Colonic mucosa (tissue), 4 donors: ENCODE measurements around the gene IQGAP2. TPM values are rescaled to one million over a fixed set of nuclear protein-coding genes. Genes with fewer than 3 reads are reported as not detected.
A peak's percentile ranks its signal among the peaks of the same experiment; 100 is the strongest.

Experiments used
- DNase-seq: peaks from one replicate; pipeline ENCODE4 v3.0.0-alpha.2; 2020
- H3K27ac ChIP-seq: fragments of 200-600 bp; one replicate; pipeline ENCODE4 v1.8.0; 2021
- H3K27me3 ChIP-seq: fragments of 200-600 bp; one replicate; pipeline ENCODE4 v1.8.0; 2021
- H3K36me3 ChIP-seq: fragments of 200-600 bp; one replicate; pipeline ENCODE4 v1.8.0; 2021
- H3K4me1 ChIP-seq: fragments of 200-600 bp; one replicate; pipeline ENCODE4 v1.8.0; 2021; ENCODE audit warnings: mild to moderate bottlenecking
- H3K4me3 ChIP-seq: fragments of 200-600 bp; one replicate; pipeline ENCODE4 v1.8.0; 2021
- H3K9ac ChIP-seq, 2 donors: one replicate each; pipeline ENCODE4 v1.7.0; 2013; ENCODE audit warnings: control low read depth in 2 of 2, low read depth in 2 of 2, low read length in 2 of 2
- H3K9me3 ChIP-seq: fragments of 200-600 bp; one replicate; pipeline ENCODE4 v1.8.0; 2021
- intact Hi-C: fragments of 100-400 bp; cut with DNase I; formaldehyde crosslinking; loops from one replicate; pipeline ENCODE4 v1.14.1; 2022
- total RNA-seq, 2 donors: library from RNA; stranded (reverse); fragmentation: NEBNext Ultra II Directional in 1 of 2; extraction: Animal tissue kit (Norgen Biotek cat#: 25700) in 1 of 2; gene quantifications; one replicate each; pipeline ENCODE4 v1.2.1, GENCODE V29; 2021
- TF ChIP-seq, protein P1 (sequence below): fragments of 200-600 bp; IDR thresholded peaks from one replicate; pipeline ENCODE4 v1.8.0; 2022; ENCODE audit warnings: antibody characterized with exemption, mild to moderate bottlenecking
- donor health status: healthy.
- donor health status: DM: no; HTN: no; CAD: no.
- donor health status: DM: no; HTN: no; CAD: no.

IQGAP2 gene
- total RNA-seq, 2 donors from 2014 or later: 62.2 to 75.6 TPM

DNA sequence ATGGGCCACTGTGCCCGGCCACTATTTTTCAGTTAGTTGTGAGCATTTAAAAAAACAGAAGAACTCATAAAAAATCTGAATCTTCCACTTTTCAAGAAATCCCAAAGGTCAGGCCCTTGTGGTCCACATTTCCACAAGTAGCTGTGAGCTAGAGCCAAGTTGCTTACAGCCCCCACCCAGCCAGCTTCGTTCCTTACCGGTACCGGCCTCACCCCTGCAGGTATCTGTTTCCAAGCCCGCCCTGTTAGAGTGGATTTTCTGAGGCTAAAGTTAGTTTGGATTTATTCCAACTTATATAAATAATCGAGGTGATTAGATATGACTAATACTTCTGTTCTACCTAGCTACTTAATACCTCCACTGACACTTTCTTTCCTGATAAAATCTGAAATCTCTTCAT, 139.2 kb downstream of the IQGAP2 start:
- Histone ChIP-seq H3K36me3 (no peaks in the 10 kb centered on the region), H3K9me3 (no peaks in the 10 kb centered on the region), H3K27me3 (no peaks in the 10 kb centered on the region), H3K27ac (no peak overlapping the region), H3K4me3 (no peak overlapping the region), H3K4me1 (peaks cover 11% of the 10 kb centered on the region), H3K9ac (no peak overlapping the region)
- intact Hi-C loops: no loop called here
- TF ChIP-seq, protein P1, sequence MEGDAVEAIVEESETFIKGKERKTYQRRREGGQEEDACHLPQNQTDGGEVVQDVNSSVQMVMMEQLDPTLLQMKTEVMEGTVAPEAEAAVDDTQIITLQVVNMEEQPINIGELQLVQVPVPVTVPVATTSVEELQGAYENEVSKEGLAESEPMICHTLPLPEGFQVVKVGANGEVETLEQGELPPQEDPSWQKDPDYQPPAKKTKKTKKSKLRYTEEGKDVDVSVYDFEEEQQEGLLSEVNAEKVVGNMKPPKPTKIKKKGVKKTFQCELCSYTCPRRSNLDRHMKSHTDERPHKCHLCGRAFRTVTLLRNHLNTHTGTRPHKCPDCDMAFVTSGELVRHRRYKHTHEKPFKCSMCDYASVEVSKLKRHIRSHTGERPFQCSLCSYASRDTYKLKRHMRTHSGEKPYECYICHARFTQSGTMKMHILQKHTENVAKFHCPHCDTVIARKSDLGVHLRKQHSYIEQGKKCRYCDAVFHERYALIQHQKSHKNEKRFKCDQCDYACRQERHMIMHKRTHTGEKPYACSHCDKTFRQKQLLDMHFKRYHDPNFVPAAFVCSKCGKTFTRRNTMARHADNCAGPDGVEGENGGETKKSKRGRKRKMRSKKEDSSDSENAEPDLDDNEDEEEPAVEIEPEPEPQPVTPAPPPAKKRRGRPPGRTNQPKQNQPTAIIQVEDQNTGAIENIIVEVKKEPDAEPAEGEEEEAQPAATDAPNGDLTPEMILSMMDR: no peak
- DNase-seq: no peak

DNA sequence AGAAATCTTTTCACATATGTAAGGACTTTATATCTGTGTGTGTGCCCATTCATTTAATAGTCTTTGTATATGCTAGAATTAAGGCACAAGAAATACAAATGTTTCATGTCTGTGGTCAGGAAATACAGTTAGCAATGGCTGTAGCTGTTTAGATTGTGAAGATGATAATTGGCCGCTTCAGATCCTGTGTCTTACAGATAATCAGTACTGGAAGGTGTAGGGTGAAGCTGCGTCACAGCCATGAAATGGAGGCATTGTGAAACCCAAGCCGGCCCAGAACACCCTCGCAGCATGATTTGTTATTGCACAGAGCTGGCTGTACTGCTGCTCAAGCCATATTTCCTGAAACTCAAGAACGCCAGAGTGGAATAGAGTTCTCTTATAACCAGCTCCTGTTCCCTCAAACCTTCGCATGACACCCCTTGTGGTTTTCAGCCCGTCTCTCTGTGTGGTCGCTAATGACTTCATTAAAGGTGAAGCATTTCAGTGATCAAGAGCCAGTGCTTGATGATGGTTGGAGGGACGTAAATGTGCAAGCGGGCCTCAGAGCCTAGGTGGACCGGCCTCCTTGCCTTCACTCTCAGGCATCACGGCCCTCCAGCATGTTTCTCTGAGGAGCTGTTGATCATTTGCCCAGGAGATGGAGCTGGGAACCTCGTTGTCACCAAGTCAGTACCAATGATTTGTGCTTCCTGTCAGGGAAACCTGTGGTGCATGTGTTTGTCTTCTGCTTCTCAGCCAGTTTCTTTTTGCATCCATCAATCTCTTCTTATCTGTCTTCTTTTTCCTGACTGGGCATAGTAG, 140.0 kb downstream of the IQGAP2 start:
- Histone ChIP-seq H3K36me3 (no peaks in the 10 kb centered on the region), H3K4me1 (peaks cover 19% of the 10 kb centered on the region), H3K9ac (no peak overlapping the region), H3K9me3 (no peaks in the 10 kb centered on the region), H3K27me3 (no peaks in the 10 kb centered on the region), H3K27ac (peak overlapping the region; percentile 10), H3K4me3 (no peak overlapping the region)
- no peak for DNase-seq
- intact Hi-C loops: no loop called here
- TF ChIP-seq, protein P1: no peak

GRCh38 chr5:76544268-76544926, 141.3 kb downstream of the IQGAP2 start:
- Histone ChIP-seq H3K9me3 (no peaks in the 10 kb centered on the region), H3K27ac (peak overlapping the region; percentile 14), H3K9ac (peak overlapping the region in 1 of 2 donors; percentile 30), H3K4me1 (peaks cover 28% of the 10 kb centered on the region), H3K4me3 (no peak overlapping the region), H3K27me3 (no peaks in the 10 kb centered on the region), H3K36me3 (no peaks in the 10 kb centered on the region)
- TF ChIP-seq, protein P1: peak; percentile 68
- peak; percentile 67 for DNase-seq
- intact Hi-C loops: loop anchor here (2.0 kb wide), 1 partner anchor 142 kb away; the partner anchor contains the start of gene IQGAP2

DNA sequence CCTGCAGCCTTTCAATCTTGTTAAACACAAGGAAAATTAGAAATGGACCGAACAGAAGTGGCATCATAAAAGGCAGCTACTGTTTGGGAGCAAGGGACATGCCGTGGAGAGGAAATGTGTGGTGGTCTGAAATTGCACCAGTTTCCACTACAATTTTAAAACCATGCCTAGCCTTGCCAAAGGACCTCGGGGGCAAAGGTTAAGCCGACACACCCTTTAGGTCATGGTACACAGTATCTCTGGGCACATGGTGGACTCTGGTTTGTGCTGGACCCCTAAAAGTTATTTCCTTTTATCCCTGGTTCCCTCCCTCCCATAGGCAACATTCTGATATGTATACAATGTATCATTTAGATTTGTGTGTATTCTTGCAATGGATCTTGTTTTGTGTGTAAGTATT, 142.1 kb downstream of the IQGAP2 start:
- Histone ChIP-seq H3K4me3 (no peak overlapping the region), H3K27me3 (no peaks in the 10 kb centered on the region), H3K9ac (no peak overlapping the region), H3K4me1 (peaks cover 28% of the 10 kb centered on the region), H3K27ac (no peak overlapping the region), H3K36me3 (no peaks in the 10 kb centered on the region), H3K9me3 (no peaks in the 10 kb centered on the region)
- TF ChIP-seq, protein P1: no peak
- intact Hi-C loops: loop anchor here (2.0 kb wide), 1 partner anchor 142 kb away; the partner anchor contains the start of gene IQGAP2
- DNase-seq: peak; percentile 39

DNA sequence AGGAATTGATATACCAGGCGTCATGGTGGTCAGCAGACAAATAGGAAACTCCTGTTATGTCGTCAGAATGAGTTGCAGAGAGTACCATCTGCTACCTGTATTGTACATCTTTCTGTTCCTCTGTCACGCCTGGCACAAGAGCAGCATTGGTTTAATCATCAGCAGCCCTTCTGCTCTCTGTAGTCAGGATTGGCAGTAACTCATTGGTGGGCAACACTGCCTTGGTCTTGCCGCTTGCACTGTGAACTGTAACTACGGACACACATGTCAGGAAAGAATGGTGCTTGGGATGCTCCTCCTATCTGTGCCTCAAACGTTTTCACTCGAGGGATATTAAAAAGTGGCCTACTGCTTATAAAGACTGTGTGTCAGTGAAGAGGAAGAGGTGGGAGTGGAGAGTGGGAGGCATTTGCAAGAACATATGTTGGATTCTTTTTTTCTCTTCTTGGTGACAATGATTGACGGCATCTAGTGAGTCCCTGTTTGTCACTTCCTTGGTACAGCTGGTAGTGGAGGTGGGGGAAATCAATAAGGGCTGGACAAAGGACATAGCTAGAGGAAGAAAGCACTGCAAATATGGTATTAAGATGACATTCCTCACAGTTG, 143.5 kb downstream of the IQGAP2 start:
- Histone ChIP-seq H3K9me3 (no peaks in the 10 kb centered on the region), H3K9ac (no peak overlapping the region), H3K4me1 (peaks cover 28% of the 10 kb centered on the region), H3K27me3 (no peaks in the 10 kb centered on the region), H3K36me3 (no peaks in the 10 kb centered on the region), H3K27ac (peak overlapping the region; percentile 68), H3K4me3 (no peak overlapping the region)
- intact Hi-C loops: no loop called here
- DNase-seq: no peak
- TF ChIP-seq, protein P1: no peak
